Thoracic aorta (tissue), 2 donors: ENCODE results near the gene PM20D2. TPM values are rescaled to one million over a fixed set of nuclear protein-coding genes. Genes with fewer than 3 reads are reported as not detected.

Source experiments
- ATAC-seq: fragments of 150-250 bp; one replicate; pipeline ENCODE4 v1.8.0; 2017; ENCODE audit warnings: low read depth; ENCODE audit not compliant: insufficient number of reproducible peaks, low FRiP score
- DNase-seq: peaks from one replicate; pipeline ENCODE4 v3.0.0-alpha.2; 2020; ENCODE audit warnings: low spot score
- H3K27ac ChIP-seq, 2 donors: fragments of 200-600 bp; sonication (generic); 1 replicate in 1 of 2; 2 replicates in 1 of 2; pipeline ENCODE4 v1.5.1; 2016; ENCODE audit warnings: mild to moderate bottlenecking in 2 of 2, moderate library complexity in 2 of 2
- H3K27me3 ChIP-seq: fragments of 200-600 bp; sonication (generic); replicated peaks from 2 replicates; pipeline ENCODE4 v1.6.0; 2016; ENCODE audit warnings: mild to moderate bottlenecking; ENCODE audit not compliant: insufficient read depth
- H3K36me3 ChIP-seq: fragments of 200-600 bp; sonication (generic); one replicate; pipeline ENCODE4 v1.5.1; 2016
- H3K4me1 ChIP-seq, 2 donors: fragments of 200-600 bp; sonication (generic); 1 replicate in 1 of 2; 2 replicates in 1 of 2; pipeline versions ENCODE4 v1.5.1 to v1.6.0; 2016; ENCODE audit warnings: low read depth in 2 of 2, mild to moderate bottlenecking in 1 of 2; ENCODE audit not compliant: control insufficient read depth in 1 of 2
- H3K4me3 ChIP-seq: fragments of 200-600 bp; sonication (generic); 2 replicates; pipeline ENCODE4 v1.5.1; 2016; ENCODE audit warnings: mild to moderate bottlenecking
- H3K9me3 ChIP-seq: fragments of 200-600 bp; sonication (generic); 2 replicates; pipeline ENCODE4 v1.5.1; 2016
- total RNA-seq, 2 donors: library from RNA; depleted of rRNA; stranded (reverse); fragments of >200 nt; gene quantifications; one replicate each; pipeline versions ENCODE4 v1.1.0 to v1.2.3, GENCODE V29; 2016
- TF ChIP-seq, protein P1 (sequence below): fragments of 200-600 bp; sonication (generic); IDR thresholded peaks from one replicate; pipeline ENCODE4 v1.5.1; 2019; ENCODE audit warnings: antibody characterized with exemption

PM20D2 gene
- total RNA-seq, 2 donors from 2014 or later: 23.7 to 58.6 TPM

DNA sequence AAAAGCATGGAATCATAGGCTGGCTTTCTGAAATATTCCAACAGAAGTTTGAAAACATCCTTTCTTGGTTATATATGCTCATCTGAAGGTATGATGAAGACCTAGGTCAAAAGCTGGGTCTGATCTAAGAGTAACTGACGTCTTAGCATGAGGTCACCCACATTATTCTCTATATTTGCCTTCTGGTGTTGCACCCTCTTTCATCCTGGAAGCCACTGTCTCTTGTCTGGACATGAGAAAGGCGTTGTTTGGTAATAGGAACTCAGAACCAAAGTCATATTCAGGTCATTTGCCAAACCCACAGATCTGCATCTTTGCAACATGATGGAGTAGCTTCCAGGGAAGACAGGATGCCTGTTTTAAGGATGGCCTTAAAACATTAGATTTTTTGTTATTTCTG, 53.7 kb downstream of the PM20D2 start:
- no peaks in the 10 kb centered on the region for H3K4me1 ChIP-seq
- DNase-seq: no peak
- no peak overlapping the region for H3K4me3 ChIP-seq
- H3K9me3 ChIP-seq: peaks cover 12% of the 10 kb centered on the region
- no peaks in the 10 kb centered on the region for H3K36me3 ChIP-seq
- H3K27ac ChIP-seq: no peak overlapping the region
- no peaks in the 10 kb centered on the region for H3K27me3 ChIP-seq
- no peak for ATAC-seq
- TF ChIP-seq, protein P1, sequence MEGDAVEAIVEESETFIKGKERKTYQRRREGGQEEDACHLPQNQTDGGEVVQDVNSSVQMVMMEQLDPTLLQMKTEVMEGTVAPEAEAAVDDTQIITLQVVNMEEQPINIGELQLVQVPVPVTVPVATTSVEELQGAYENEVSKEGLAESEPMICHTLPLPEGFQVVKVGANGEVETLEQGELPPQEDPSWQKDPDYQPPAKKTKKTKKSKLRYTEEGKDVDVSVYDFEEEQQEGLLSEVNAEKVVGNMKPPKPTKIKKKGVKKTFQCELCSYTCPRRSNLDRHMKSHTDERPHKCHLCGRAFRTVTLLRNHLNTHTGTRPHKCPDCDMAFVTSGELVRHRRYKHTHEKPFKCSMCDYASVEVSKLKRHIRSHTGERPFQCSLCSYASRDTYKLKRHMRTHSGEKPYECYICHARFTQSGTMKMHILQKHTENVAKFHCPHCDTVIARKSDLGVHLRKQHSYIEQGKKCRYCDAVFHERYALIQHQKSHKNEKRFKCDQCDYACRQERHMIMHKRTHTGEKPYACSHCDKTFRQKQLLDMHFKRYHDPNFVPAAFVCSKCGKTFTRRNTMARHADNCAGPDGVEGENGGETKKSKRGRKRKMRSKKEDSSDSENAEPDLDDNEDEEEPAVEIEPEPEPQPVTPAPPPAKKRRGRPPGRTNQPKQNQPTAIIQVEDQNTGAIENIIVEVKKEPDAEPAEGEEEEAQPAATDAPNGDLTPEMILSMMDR: no peak

DNA sequence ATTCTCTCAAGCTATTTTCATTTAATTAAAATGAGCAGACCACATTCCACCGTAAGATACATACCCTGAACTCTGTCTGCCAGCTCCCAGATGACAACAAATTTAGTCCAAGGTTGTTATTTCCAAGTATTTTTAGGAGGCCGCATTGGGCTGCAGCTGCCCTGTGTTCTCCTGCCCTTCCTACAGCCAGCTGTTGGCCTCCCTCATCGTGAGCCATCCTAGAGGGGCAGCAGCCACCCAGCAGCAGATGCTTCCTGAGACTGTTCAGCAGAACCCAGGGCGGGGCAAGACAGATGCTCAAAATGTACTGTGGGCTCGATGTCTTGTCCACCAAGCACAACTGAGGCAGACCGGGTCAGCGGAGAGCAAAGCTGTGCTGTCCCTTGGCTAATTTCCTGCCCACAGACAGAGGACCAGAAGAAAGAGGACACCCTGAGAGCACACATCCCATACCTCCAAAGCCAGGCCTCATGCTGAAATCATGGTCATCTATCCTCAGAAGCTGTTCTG, 54.9 kb downstream of the PM20D2 start:
- TF ChIP-seq, protein P1: no peak
- Histone ChIP-seq H3K27ac (no peak overlapping the region), H3K4me1 (peaks cover 3 to 11% of the 10 kb centered on the region in 2 donors), H3K27me3 (no peaks in the 10 kb centered on the region), H3K9me3 (peaks cover under 1% of the 10 kb centered on the region), H3K4me3 (no peak overlapping the region), H3K36me3 (no peaks in the 10 kb centered on the region)
- ATAC-seq (no peak), DNase-seq (no peak)

DNA sequence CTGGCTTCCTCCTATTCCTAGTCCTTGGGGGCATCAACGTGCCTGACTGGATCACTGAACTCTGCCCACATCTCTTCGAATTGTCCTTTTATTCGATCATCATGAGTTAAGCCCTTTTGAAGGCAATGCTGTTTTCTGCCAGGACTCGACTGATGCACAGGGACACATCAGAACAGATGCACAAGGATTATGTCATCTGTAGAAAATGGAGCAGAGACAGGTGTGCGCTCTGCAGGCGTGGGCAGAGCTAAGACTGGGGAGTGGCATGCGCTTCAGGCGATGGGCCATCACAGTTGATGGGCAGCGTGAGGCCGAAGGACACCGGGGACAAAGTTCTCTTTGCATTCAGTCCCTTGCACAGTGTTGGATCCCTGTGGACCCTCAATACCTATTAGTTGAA, 58.2 kb downstream of the PM20D2 start:
- TF ChIP-seq, protein P1: no peak
- Histone ChIP-seq H3K27me3 (no peaks in the 10 kb centered on the region), H3K27ac (no peak overlapping the region), H3K9me3 (no peaks in the 10 kb centered on the region), H3K4me3 (no peak overlapping the region), H3K4me1 (peaks cover 3 to 45% of the 10 kb centered on the region in 2 donors), H3K36me3 (no peaks in the 10 kb centered on the region)
- no peak for ATAC-seq
- no peak for DNase-seq

DNA sequence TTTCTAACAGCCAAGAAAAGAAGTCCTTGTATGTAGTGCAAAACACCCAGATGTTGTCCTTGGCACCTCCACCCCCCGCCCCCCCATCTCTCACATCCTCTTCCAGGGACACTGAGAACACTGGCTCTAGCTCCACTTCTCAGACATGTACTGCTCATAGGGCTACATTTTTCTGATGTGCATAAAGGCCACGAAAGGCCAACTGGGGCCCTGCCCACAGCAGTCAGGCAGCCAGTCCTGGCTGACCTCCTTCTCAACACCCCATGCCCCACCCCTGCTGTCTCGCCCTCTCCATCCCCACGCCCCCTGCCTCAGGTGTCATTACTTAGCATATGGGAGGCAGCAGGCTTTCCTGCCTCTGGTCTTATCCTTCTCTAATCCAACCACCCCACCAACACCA, 60.0 kb downstream of the PM20D2 start:
- peak; percentile 45 for ATAC-seq
- TF ChIP-seq, protein P1: no peak
- Histone ChIP-seq H3K4me1 (peaks cover 3 to 45% of the 10 kb centered on the region in 2 donors), H3K9me3 (no peaks in the 10 kb centered on the region), H3K36me3 (no peaks in the 10 kb centered on the region), H3K27ac (peak overlapping the region; percentile 50 to 52), H3K27me3 (no peaks in the 10 kb centered on the region), H3K4me3 (no peak overlapping the region)
- DNase-seq: peak; percentile 32

DNA sequence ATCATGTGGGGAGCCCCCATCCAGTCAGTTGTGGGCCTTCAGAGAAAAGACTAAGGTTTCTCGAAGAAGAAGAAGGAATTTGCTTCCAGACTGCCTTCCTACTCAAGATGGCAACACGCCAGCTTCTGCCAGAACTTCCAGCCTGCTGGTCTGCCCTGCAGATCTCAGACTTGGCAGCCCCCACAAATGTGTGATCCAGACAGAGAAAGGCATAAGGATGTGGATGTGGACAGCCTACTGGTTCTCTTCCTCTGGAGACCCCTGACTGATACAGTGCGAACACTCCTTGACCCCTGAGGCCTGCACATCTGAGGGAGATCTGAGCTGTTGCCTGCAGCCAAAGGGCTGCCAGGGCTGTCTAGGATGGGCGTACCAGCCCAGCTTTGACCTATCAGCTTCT, 62.7 kb downstream of the PM20D2 start:
- DNase-seq: peak; percentile 21
- Histone ChIP-seq H3K36me3 (no peaks in the 10 kb centered on the region), H3K4me1 (peaks cover 3 to 45% of the 10 kb centered on the region in 2 donors), H3K4me3 (no peak overlapping the region), H3K27me3 (no peaks in the 10 kb centered on the region), H3K9me3 (no peaks in the 10 kb centered on the region), H3K27ac (peak overlapping the region; percentile 1 to 40)
- no peak for ATAC-seq
- TF ChIP-seq, protein P1: no peak
